Upper lobe of left lung (tissue), 6 donors: ENCODE measurements around the gene DPF3. TPM values are rescaled to one million over a fixed set of nuclear protein-coding genes. Genes with fewer than 3 reads are reported as not detected.

Experiments used
- ATAC-seq, 2 donors: fragments of 200-7000 bp; cut with Tn5 transposase; one replicate each; pipeline ENCODE4 v1.9.1; 2022; ENCODE audit warnings: mild to moderate bottlenecking in 2 of 2, moderate library complexity in 2 of 2; ENCODE audit not compliant: low FRiP score in 2 of 2
- DNase-seq, 2 donors: peaks; one replicate each; pipeline ENCODE4 v3.0.0-alpha.2; 2019 to 2020
- H3K27ac ChIP-seq, 4 donors: fragments of 200-600 bp; sonication (generic); one replicate each; pipeline ENCODE4 v1.5.1; 2016 to 2019
- H3K27me3 ChIP-seq, 4 donors: fragments of 200-600 bp; sonication (generic); one replicate each; pipeline ENCODE4 v1.5.1; 2017 to 2019
- H3K36me3 ChIP-seq, 4 donors: fragments of 200-600 bp; sonication (generic); one replicate each; pipeline ENCODE4 v1.5.1; 2016 to 2019
- H3K4me1 ChIP-seq, 4 donors: fragments of 200-600 bp; sonication (generic); one replicate each; pipeline ENCODE4 v1.5.1; 2018 to 2019
- H3K4me3 ChIP-seq, 4 donors: fragments of 200-600 bp; sonication (generic); one replicate each; pipeline ENCODE4 v1.5.1; 2017 to 2019; ENCODE audit warnings: mild to moderate bottlenecking in 2 of 4, moderate library complexity in 1 of 4
- H3K9me3 ChIP-seq, 4 donors: fragments of 200-600 bp; sonication (generic); one replicate each; pipeline ENCODE4 v1.5.1; 2018 to 2019
- EP300 ChIP-seq, 4 donors: sonication (generic); formaldehyde crosslinking; IDR thresholded peaks; one replicate each; pipeline ENCODE4 v1.5.1; 2017; ENCODE audit warnings: antibody characterized with exemption in 4 of 4, control low read depth in 2 of 4
- POLR2A ChIP-seq, 4 donors: fragments of 450-650 bp; IDR thresholded peaks; one replicate each; pipeline ENCODE4 v1.5.1; 2016 to 2017; ENCODE audit warnings: antibody characterized with exemption in 4 of 4, mild to moderate bottlenecking in 2 of 4
- POLR2AphosphoS5 ChIP-seq, 2 donors: sonication (generic); formaldehyde crosslinking; IDR thresholded peaks; one replicate each; pipeline ENCODE4 v1.5.1; 2017; ENCODE audit warnings: antibody characterized with exemption in 2 of 2
- WGBS, 2 donors: methylation state at CpG; one replicate each; pipeline ENCODE4 v1.1.5; 2017 to 2018; 5-methylcytosine and 5-hydroxymethylcytosine counted together
- total RNA-seq, 6 donors: library from RNA; depleted of rRNA in 4 of 6; stranded (reverse); fragments of >200 nt in 4 of 6; gene quantifications; one replicate each; pipeline versions ENCODE4 v1.1.0 to v1.2.1, GENCODE V29; 2016 to 2021
- TF ChIP-seq, protein P1 (sequence below), 6 experiments: fragments of 450-650 bp in 4 of 6; fragments of 200-600 bp in 2 of 6; sonication (generic) in 2 of 6; IDR thresholded peaks; one replicate each; pipeline ENCODE4 v1.5.1; 2016 to 2019; ENCODE audit warnings: antibody characterized with exemption in 6 of 6
- donor health status: DM: no; HTN: no; CAD: no; lungs with moderate emphysema.
- donor health status: DM: no; HTN: yes; CAD: no; lungs with severe emphysema.

The DPF3 gene
- total RNA-seq, 6 donors from 2014 or later, result 0.30 to 1.3 (median 1.0) TPM

- no peak for DNase-seq
- ATAC-seq, result no peak
- no peak overlapping the region for H3K27ac ChIP-seq
Measured at GRCh38 chr14:72902801-72903530, 9.1 kb upstream of the DPF3 start.

DNA sequence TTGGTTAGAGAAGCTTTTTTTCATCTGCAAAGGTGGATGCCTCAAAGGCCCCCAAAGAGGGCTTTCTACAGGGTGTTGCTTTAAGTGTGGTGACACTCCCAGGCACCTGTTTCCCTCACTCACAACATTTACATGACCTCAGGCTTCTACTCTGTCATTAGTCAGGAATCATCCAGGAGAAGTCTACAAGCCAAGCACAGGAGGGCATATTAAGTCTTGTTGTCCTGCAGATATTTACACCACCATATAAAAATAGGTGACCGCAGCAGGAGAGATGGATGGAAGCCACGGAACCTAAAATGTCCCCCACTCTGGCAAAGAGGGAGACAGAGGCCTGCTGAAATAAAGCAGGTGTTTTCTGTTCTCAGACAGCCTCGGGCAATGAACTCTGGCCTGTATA lies 7.5 kb upstream of the DPF3 start:
- Histone ChIP-seq H3K4me3 (no peak overlapping the region), H3K27me3 (no peaks in the 10 kb centered on the region), H3K27ac (no peak overlapping the region), H3K9me3 (no peaks in the 10 kb centered on the region), H3K4me1 (no peaks in the 10 kb centered on the region), H3K36me3 (no peaks in the 10 kb centered on the region)
- WGBS, 2 donors, result 83 to 84% methylated on average over 3 of the region's 3 CpGs
- ATAC-seq, result no peak
- no peak for DNase-seq
- TF ChIP-seq POLR2A (IDR thresholded peaks at IDR 0.05), result no peak
- no peak for TF ChIP-seq EP300 (IDR thresholded peaks at IDR 0.05)
- TF ChIP-seq, protein P1, sequence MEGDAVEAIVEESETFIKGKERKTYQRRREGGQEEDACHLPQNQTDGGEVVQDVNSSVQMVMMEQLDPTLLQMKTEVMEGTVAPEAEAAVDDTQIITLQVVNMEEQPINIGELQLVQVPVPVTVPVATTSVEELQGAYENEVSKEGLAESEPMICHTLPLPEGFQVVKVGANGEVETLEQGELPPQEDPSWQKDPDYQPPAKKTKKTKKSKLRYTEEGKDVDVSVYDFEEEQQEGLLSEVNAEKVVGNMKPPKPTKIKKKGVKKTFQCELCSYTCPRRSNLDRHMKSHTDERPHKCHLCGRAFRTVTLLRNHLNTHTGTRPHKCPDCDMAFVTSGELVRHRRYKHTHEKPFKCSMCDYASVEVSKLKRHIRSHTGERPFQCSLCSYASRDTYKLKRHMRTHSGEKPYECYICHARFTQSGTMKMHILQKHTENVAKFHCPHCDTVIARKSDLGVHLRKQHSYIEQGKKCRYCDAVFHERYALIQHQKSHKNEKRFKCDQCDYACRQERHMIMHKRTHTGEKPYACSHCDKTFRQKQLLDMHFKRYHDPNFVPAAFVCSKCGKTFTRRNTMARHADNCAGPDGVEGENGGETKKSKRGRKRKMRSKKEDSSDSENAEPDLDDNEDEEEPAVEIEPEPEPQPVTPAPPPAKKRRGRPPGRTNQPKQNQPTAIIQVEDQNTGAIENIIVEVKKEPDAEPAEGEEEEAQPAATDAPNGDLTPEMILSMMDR (IDR thresholded peaks at IDR 0.05), result no peak

More at GRCh38 chr14:72902801-72903530, 9.1 kb upstream of the DPF3 start:
- WGBS, 2 donors, result 82 to 86% methylated on average over 5 of the region's 5 CpGs
- Histone ChIP-seq H3K36me3 (no peaks in the 10 kb centered on the region), H3K4me1 (no peaks in the 10 kb centered on the region), H3K4me3 (no peak overlapping the region), H3K9me3 (no peaks in the 10 kb centered on the region), H3K27me3 (no peaks in the 10 kb centered on the region)
- no peak for TF ChIP-seq POLR2A (IDR thresholded peaks at IDR 0.05)
- TF ChIP-seq POLR2AphosphoS5 (IDR thresholded peaks at IDR 0.05), result no peak
- no peak for TF ChIP-seq EP300 (IDR thresholded peaks at IDR 0.05)
- TF ChIP-seq, protein P1 (IDR thresholded peaks at IDR 0.05), result no peak

- Histone ChIP-seq H3K9me3 (no peaks in the 10 kb centered on the region), H3K4me3 (no peak overlapping the region), H3K27ac (no peak overlapping the region), H3K27me3 (peaks cover 0 to 6% (median 0%) of the 10 kb centered on the region in 4 donors), H3K36me3 (no peaks in the 10 kb centered on the region), H3K4me1 (peaks cover 6 to 13% (median 9%) of the 10 kb centered on the region in 4 donors)
- ATAC-seq (no peak), DNase-seq (no peak)
- TF ChIP-seq POLR2A (IDR thresholded peaks at IDR 0.05), result no peak
- TF ChIP-seq EP300 (IDR thresholded peaks at IDR 0.05), result no peak
- TF ChIP-seq POLR2AphosphoS5 (IDR thresholded peaks at IDR 0.05), result no peak
- TF ChIP-seq, protein P1 (IDR thresholded peaks at IDR 0.05), result no peak
- 64 to 72% methylated on average over 3 of the region's 3 CpGs for WGBS, 2 donors
Measured at GRCh38 chr14:72898448-72898847, 4.5 kb upstream of the DPF3 start.

DNA sequence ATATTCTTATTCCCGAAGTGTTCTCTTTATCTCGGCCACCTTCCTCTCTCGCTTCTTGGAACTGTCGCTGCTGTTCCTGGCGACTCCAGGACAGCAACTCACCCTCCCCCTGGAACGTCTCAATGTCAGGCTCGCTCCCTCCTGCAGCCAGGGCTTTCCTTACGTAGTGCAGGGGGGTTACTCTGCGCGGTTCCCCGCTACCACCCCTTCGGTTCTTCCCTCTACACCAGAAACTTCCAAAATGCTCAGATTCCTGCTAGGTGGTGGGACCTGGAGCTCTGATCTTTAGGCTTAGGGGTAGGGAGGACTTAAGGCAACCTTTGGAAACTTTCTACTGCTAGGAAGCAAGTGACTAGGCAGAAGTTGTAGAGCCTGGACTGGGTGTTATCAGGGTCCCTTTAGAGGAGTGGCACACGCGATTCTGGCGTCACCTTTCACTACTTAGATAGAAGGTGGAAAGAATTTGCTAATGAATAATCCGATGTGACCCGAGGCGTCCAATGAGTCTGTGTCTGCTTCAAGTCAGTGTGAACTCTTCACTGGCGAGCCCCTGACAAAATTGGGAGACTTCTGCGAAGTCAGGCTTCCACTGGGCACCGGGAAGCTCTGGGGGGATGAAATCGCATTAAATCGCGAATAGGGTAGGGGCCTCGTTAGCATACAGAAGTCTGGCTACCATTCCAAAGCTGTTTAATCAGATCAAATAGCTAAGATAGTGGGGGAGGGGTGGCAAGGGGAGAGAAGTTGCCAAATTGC lies 900 bp upstream of the DPF3 start:
- peak overlapping the region; percentile 48 to 97 (median 74) for H3K4me3 ChIP-seq
- WGBS, 2 donors, result 2 to 6% methylated on average over 24 to 25 of the region's 25 CpGs
- peaks cover 19 to 33% (median 26%) of the 10 kb centered on the region in 4 donors for H3K4me1 ChIP-seq
- H3K9me3 ChIP-seq, result no peaks in the 10 kb centered on the region
- peak in 1 of 2 donors; percentile 27 for DNase-seq
- TF ChIP-seq POLR2A (IDR thresholded peaks at IDR 0.05) (no peak), EP300 (IDR thresholded peaks at IDR 0.05) (no peak), POLR2AphosphoS5 (IDR thresholded peaks at IDR 0.05) (no peak)
- TF ChIP-seq, protein P1 (IDR thresholded peaks at IDR 0.05), result no peak
- H3K27ac ChIP-seq, result peak overlapping the region in 1 of 4 donors; percentile 44
- peak in 1 of 2 donors; percentile 20 for ATAC-seq
- H3K36me3 ChIP-seq, result no peaks in the 10 kb centered on the region
- H3K27me3 ChIP-seq, result peaks cover 0 to 16% (median 7%) of the 10 kb centered on the region in 4 donors
